H9 (cell line): ENCODE results near the gene PTPRH. TPM values are rescaled to one million over a fixed set of nuclear protein-coding genes. Genes with fewer than 3 reads are reported as not detected.

ENCODE experiments used
- DNase-seq: peaks from one replicate; pipeline ENCODE4 v3.0.0-alpha.2; 2017
- H2AFZ ChIP-seq: one replicate; pipeline ENCODE4 v1.6.1; 2013; ENCODE audit warnings: mild to moderate bottlenecking, low read length, control low read depth, moderate library complexity
- H2AK5ac ChIP-seq: 2 replicates; pipeline ENCODE4 v1.6.1; 2013; ENCODE audit warnings: low read length, control low read depth, mixed read lengths; ENCODE audit not compliant: insufficient read length
- H2BK120ac ChIP-seq: one replicate; pipeline ENCODE4 v1.6.1; 2013; ENCODE audit warnings: low read depth, mild to moderate bottlenecking, low read length, control low read depth, inconsistent platforms; ENCODE audit not compliant: poor library complexity, severe bottlenecking
- H2BK12ac ChIP-seq: 2 replicates; pipeline ENCODE4 v1.6.1; 2013; ENCODE audit warnings: low read length, control low read depth, mixed read lengths, low read depth; ENCODE audit not compliant: insufficient read length
- H2BK15ac ChIP-seq: 2 replicates; pipeline ENCODE4 v1.6.1; 2013; ENCODE audit warnings: low read depth, low read length, control low read depth
- H2BK20ac ChIP-seq: one replicate; pipeline ENCODE4 v1.6.1; 2013; ENCODE audit warnings: low read depth, mild to moderate bottlenecking, low read length, control low read depth, inconsistent platforms; ENCODE audit not compliant: poor library complexity, severe bottlenecking
- H2BK5ac ChIP-seq: 2 replicates; pipeline ENCODE4 v1.6.1; 2013; ENCODE audit warnings: low read length, control low read depth, mixed read lengths; ENCODE audit not compliant: insufficient read length
- H3K14ac ChIP-seq: 2 replicates; pipeline ENCODE4 v1.6.1; 2013; ENCODE audit warnings: low read length, control low read depth; ENCODE audit not compliant: insufficient read depth
- H3K18ac ChIP-seq: 2 replicates; pipeline ENCODE4 v1.6.1; 2013; ENCODE audit warnings: low read depth, mild to moderate bottlenecking, mixed read lengths, low read length, control low read depth; ENCODE audit not compliant: insufficient read length
- H3K23ac ChIP-seq: 2 replicates; pipeline ENCODE4 v1.6.1; 2013; ENCODE audit warnings: low read length, control low read depth, mixed read lengths, low read depth; ENCODE audit not compliant: insufficient read length
- H3K23me2 ChIP-seq: 2 replicates; pipeline ENCODE4 v1.6.1; 2013; ENCODE audit warnings: low read depth, mild to moderate bottlenecking, mixed read lengths, low read length, control low read depth; ENCODE audit not compliant: insufficient read length, poor library complexity, severe bottlenecking
- H3K27ac ChIP-seq: 2 replicates; pipeline ENCODE4 v1.5.1; 2013; ENCODE audit warnings: low read length, control low read depth, mixed read lengths, low read depth; ENCODE audit not compliant: insufficient read length
- H3K27me3 ChIP-seq: 2 replicates; pipeline ENCODE4 v1.6.1; 2013; ENCODE audit warnings: low read length, control low read depth, inconsistent platforms; ENCODE audit not compliant: insufficient read depth
- H3K4ac ChIP-seq: 2 replicates; pipeline ENCODE4 v1.6.1; 2013; ENCODE audit warnings: low read depth, mild to moderate bottlenecking, control low read depth, inconsistent platforms, low read length, moderate library complexity
- H3K4me1 ChIP-seq: 2 replicates; pipeline ENCODE4 v1.6.1; 2013; ENCODE audit warnings: low read length, control low read depth, inconsistent platforms; ENCODE audit not compliant: insufficient read depth
- H3K4me2 ChIP-seq: 2 replicates; pipeline ENCODE4 v1.6.1; 2013; ENCODE audit warnings: low read length, control low read depth, mixed read lengths; ENCODE audit not compliant: insufficient read length, insufficient read depth
- H3K56ac ChIP-seq: 2 replicates; pipeline ENCODE4 v1.6.1; 2013; ENCODE audit warnings: low read depth, mild to moderate bottlenecking, mixed read lengths, low read length, control low read depth; ENCODE audit not compliant: insufficient read length
- H3K79me1 ChIP-seq: 2 replicates; pipeline ENCODE4 v1.6.1; 2013; ENCODE audit warnings: low read depth, mild to moderate bottlenecking, moderate library complexity, low read length, control low read depth, inconsistent platforms; ENCODE audit not compliant: insufficient read depth, poor library complexity, severe bottlenecking
- H3K79me2 ChIP-seq: 2 replicates; pipeline ENCODE4 v1.6.1; 2013; ENCODE audit warnings: low read length, control low read depth, inconsistent platforms; ENCODE audit not compliant: insufficient read depth
- H3K9ac ChIP-seq: 2 replicates; pipeline ENCODE4 v1.6.1; 2013; ENCODE audit warnings: low read length, control low read depth, mixed read lengths; ENCODE audit not compliant: insufficient read length; ENCODE audit errors: extremely low read depth
- H3K9me3 ChIP-seq: one replicate; pipeline ENCODE4 v1.6.1; 2013; ENCODE audit warnings: low read depth, low read length, inconsistent platforms; ENCODE audit not compliant: control insufficient read depth
- H3T11ph ChIP-seq: one replicate; pipeline ENCODE4 v1.6.1; 2013; ENCODE audit warnings: mild to moderate bottlenecking, low read length, control low read depth, inconsistent platforms
- H4K20me1 ChIP-seq: one replicate; pipeline ENCODE4 v1.6.1; 2013; ENCODE audit not compliant: control insufficient read depth, insufficient read length, insufficient read depth
- H4K5ac ChIP-seq: 2 replicates; pipeline ENCODE4 v1.6.1; 2013; ENCODE audit warnings: low read depth, mild to moderate bottlenecking, mixed read lengths, low read length, control low read depth; ENCODE audit not compliant: insufficient read length
- H4K8ac ChIP-seq: replicated peaks from 2 replicates; pipeline ENCODE4 v1.6.1; 2013; ENCODE audit warnings: low read length, control low read depth, mixed read lengths, low read depth; ENCODE audit not compliant: insufficient read length
- H4K91ac ChIP-seq: 2 replicates; pipeline ENCODE4 v1.6.1; 2013; ENCODE audit warnings: low read depth, mild to moderate bottlenecking, moderate library complexity, mixed read lengths, low read length, control low read depth; ENCODE audit not compliant: insufficient read length
- H3K27ac Mint-ChIP-seq, 3 experiments: 2 replicates in 2 of 3; 3 replicates in 1 of 3; pipeline ENCODE4 v1.8.0; 2020 to 2021; ENCODE audit warnings: mixed read lengths in 3 of 3, mild to moderate bottlenecking in 1 of 3, moderate library complexity in 1 of 3
- H3K27me3 Mint-ChIP-seq: 2 replicates; pipeline ENCODE4 v1.8.0; 2021; ENCODE audit warnings: low read depth, mild to moderate bottlenecking, moderate library complexity, mixed read lengths
- H3K36me3 Mint-ChIP-seq, 3 experiments: 2 replicates in 2 of 3; 3 replicates in 1 of 3; pipeline ENCODE4 v1.8.0; 2020 to 2021; ENCODE audit warnings: low read depth in 3 of 3, mixed read lengths in 3 of 3; ENCODE audit not compliant: insufficient read depth in 1 of 3
- H3K4me1 Mint-ChIP-seq, 2 experiments: 2 replicates each; pipeline ENCODE4 v1.8.0; 2020; ENCODE audit warnings: mixed read lengths in 2 of 2
- H3K4me3 Mint-ChIP-seq, 2 experiments: 2 replicates in 1 of 2; 3 replicates in 1 of 2; pipeline ENCODE4 v1.8.0; 2020 to 2021; ENCODE audit warnings: mild to moderate bottlenecking in 2 of 2, mixed read lengths in 2 of 2, moderate library complexity in 1 of 2
- H3K9me3 Mint-ChIP-seq, 2 experiments: 2 replicates in 1 of 2; 3 replicates in 1 of 2; pipeline ENCODE4 v1.8.0; 2020; ENCODE audit warnings: mild to moderate bottlenecking in 2 of 2, mixed read lengths in 2 of 2, moderate library complexity in 1 of 2
- WGBS: extraction: QIAGEN DNeasy Blood & Tissue Kit; methylation state at CpG from one replicate; pipeline ENCODE4 v1.1.7; 2013; ENCODE audit warnings: missing lambda C conversion rate, low lambda C conversion rate, mixed read lengths; ENCODE audit not compliant: insufficient read length; ENCODE audit errors: extremely low coverage; 5-methylcytosine and 5-hydroxymethylcytosine counted together
- total RNA-seq: library from RNA; stranded (reverse); gene quantifications from 2 replicates; pipeline ENCODE4 v1.2.1, GENCODE V29; 2021
- TF ChIP-seq, protein P1 (sequence below): fragments of 200-600 bp; sonication (generic); conservative IDR thresholded peaks from 3 replicates; pipeline ENCODE4 v1.8.0; 2021; ENCODE audit warnings: antibody characterized with exemption, mild to moderate bottlenecking

The PTPRH gene
- total RNA-seq, 1 experiment from 2014 or later, result 0.24 TPM

- no peaks in the 10 kb centered on the region for H3K9me3 ChIP-seq
- Mint-ChIP-seq H3K27me3 (peaks cover 3% of the 10 kb centered on the region; the same call in 1 of the 2 replicates), H3K36me3 (peaks cover 9 to 23% (median 11%) of the 10 kb centered on the region in 3 experiments), H3K27ac (peak overlapping the region in 2 of 3 experiments; percentile 22 to 39; a peak in 1 of 7 replicates), H3K9me3 (peaks cover 9% of the 10 kb centered on the region in 2 experiments; a peak in 4 of 5 replicates), H3K4me1 (peaks cover 0 to 6% of the 10 kb centered on the region in 2 experiments; a peak in 2 of 4 replicates), H3K4me3 (no peak overlapping the region)
- H3T11ph ChIP-seq, result no peak overlapping the region
- H3K23me2 ChIP-seq, result no peaks in the 10 kb centered on the region
- H3K18ac ChIP-seq, result no peak overlapping the region
- no peak overlapping the region for H3K23ac ChIP-seq
- WGBS, result no CpG with 5 or more reads among the region's 17 CpGs
- no peak for DNase-seq
- H3K4me2 ChIP-seq, result no peak overlapping the region
- H4K91ac ChIP-seq, result no peak overlapping the region
- no peak overlapping the region for H3K27ac ChIP-seq
- no peaks in the 10 kb centered on the region for H3K4me1 ChIP-seq
- TF ChIP-seq, protein P1, sequence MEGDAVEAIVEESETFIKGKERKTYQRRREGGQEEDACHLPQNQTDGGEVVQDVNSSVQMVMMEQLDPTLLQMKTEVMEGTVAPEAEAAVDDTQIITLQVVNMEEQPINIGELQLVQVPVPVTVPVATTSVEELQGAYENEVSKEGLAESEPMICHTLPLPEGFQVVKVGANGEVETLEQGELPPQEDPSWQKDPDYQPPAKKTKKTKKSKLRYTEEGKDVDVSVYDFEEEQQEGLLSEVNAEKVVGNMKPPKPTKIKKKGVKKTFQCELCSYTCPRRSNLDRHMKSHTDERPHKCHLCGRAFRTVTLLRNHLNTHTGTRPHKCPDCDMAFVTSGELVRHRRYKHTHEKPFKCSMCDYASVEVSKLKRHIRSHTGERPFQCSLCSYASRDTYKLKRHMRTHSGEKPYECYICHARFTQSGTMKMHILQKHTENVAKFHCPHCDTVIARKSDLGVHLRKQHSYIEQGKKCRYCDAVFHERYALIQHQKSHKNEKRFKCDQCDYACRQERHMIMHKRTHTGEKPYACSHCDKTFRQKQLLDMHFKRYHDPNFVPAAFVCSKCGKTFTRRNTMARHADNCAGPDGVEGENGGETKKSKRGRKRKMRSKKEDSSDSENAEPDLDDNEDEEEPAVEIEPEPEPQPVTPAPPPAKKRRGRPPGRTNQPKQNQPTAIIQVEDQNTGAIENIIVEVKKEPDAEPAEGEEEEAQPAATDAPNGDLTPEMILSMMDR, result no peak
- H2BK5ac ChIP-seq, result no peak overlapping the region
- H4K20me1 ChIP-seq, result no peaks in the 10 kb centered on the region
- H2AFZ ChIP-seq, result no peak overlapping the region
- H2BK120ac ChIP-seq, result no peak overlapping the region
- H4K8ac ChIP-seq, result no peak overlapping the region
- H3K56ac ChIP-seq, result no peak overlapping the region
- H2BK20ac ChIP-seq, result no peak overlapping the region
- no peak overlapping the region for H3K4ac ChIP-seq
- H2BK12ac ChIP-seq, result no peak overlapping the region
- H3K27me3 ChIP-seq, result no peaks in the 10 kb centered on the region
- no peak overlapping the region for H4K5ac ChIP-seq
- H3K9ac ChIP-seq, result no peak overlapping the region
- no peaks in the 10 kb centered on the region for H3K79me2 ChIP-seq
- H3K79me1 ChIP-seq, result no peaks in the 10 kb centered on the region
- H2AK5ac ChIP-seq, result no peak overlapping the region
- no peak overlapping the region for H2BK15ac ChIP-seq
- H3K14ac ChIP-seq, result no peak overlapping the region
Observed at GRCh38 chr19:55223291-55224037, 14.2 kb upstream of the PTPRH start.
